ENCODE measurements around the gene BMP8B. TPM values are rescaled to one million over a fixed set of nuclear protein-coding genes. Genes with fewer than 3 reads are reported as not detected.

BMP8B gene
- total and polyA plus RNA-seq, 4 donors = 0.08 to 0.19 (median 0.18) TPM

- Histone ChIP-seq H3K27me3 (ENCODE audit: control insufficient read depth in 4 of 4, insufficient read depth in 4 of 4, low read length in 3 of 4) (no peaks in the 10 kb centered on the region), H3K4me3 (ENCODE audit: low read depth in 1 of 3, low read length in 3 of 3) (no peak overlapping the region), H3K9ac (ENCODE audit: low read depth in 1 of 2, low read length in 2 of 2) (no peak overlapping the region), H3K9me3 (ENCODE audit: control insufficient read depth in 4 of 4, low read length in 3 of 4) (no peaks in the 10 kb centered on the region), H3K36me3 (ENCODE audit: control insufficient read depth in 4 of 4, insufficient read depth in 3 of 4, low read depth in 1 of 4, low read length in 3 of 4) (peaks cover 5 to 46% (median 18%) of the 10 kb centered on the region in 4 donors), H3K27ac (ENCODE audit: low read depth in 1 of 2, low read length in 2 of 2) (no peak overlapping the region), H3K4me1 (ENCODE audit: control insufficient read depth in 4 of 4, insufficient read depth in 4 of 4, low read length in 3 of 4) (no peaks in the 10 kb centered on the region)
- TF ChIP-seq TAF1 (conservative IDR thresholded peaks at IDR 0.05) (no peak), FOXA1 (IDR thresholded peaks at IDR 0.05) (no peak), NR2F2 (IDR thresholded peaks at IDR 0.05) (no peak), YY1 (IDR thresholded peaks at IDR 0.05) (no peak), REST (IDR thresholded peaks at IDR 0.05) (no peak), ZBTB33 (IDR thresholded peaks at IDR 0.05) (no peak), RXRA (IDR thresholded peaks at IDR 0.05) (no peak), ATF3 (IDR thresholded peaks at IDR 0.05) (no peak)
- no peak for DNase-seq (ENCODE audit: low spot score)
Measured at GRCh38 chr1:39759436-39759726, 29.3 kb downstream of the BMP8B start.

GRCh38 chr1:39758556-39759435 lies 29.9 kb downstream of the BMP8B start:
- no peak for DNase-seq (ENCODE audit: low spot score)

More at GRCh38 chr1:39758556-39759435, 29.9 kb downstream of the BMP8B start:
- peaks cover 5 to 52% (median 20%) of the 10 kb centered on the region in 4 donors for H3K36me3 ChIP-seq (ENCODE audit: control insufficient read depth in 4 of 4, insufficient read depth in 3 of 4, low read depth in 1 of 4, low read length in 3 of 4)
- H3K4me3 ChIP-seq (ENCODE audit: low read depth in 1 of 3, low read length in 3 of 3) = no peak overlapping the region
- WGBS = 96% methylated on average over 16 of the region's 16 CpGs
- TF ChIP-seq HNF4G (IDR thresholded peaks at IDR 0.05) (no peak), REST (IDR thresholded peaks at IDR 0.05) (no peak), GABPA (IDR thresholded peaks at IDR 0.05 in 1 of 2, conservative IDR thresholded peaks at IDR 0.05 in 1 of 2) (no peak), MAX (IDR thresholded peaks at IDR 0.05) (no peak), YY1 (IDR thresholded peaks at IDR 0.05) (no peak), RXRA (IDR thresholded peaks at IDR 0.05) (no peak), FOXA2 (IDR thresholded peaks at IDR 0.05) (no peak), RAD21 (IDR thresholded peaks at IDR 0.05) (no peak)
- no peaks in the 10 kb centered on the region for H3K27me3 ChIP-seq (ENCODE audit: control insufficient read depth in 4 of 4, insufficient read depth in 4 of 4, low read length in 3 of 4)
- no peak overlapping the region for H3K27ac ChIP-seq (ENCODE audit: low read depth in 1 of 2, low read length in 2 of 2)
- no peaks in the 10 kb centered on the region for H3K4me1 ChIP-seq (ENCODE audit: control insufficient read depth in 4 of 4, insufficient read depth in 4 of 4, low read length in 3 of 4)
- H3K9me3 ChIP-seq (ENCODE audit: control insufficient read depth in 4 of 4, low read length in 3 of 4) = no peaks in the 10 kb centered on the region
- H3K9ac ChIP-seq (ENCODE audit: low read depth in 1 of 2, low read length in 2 of 2) = no peak overlapping the region

All from liver (tissue), 9 donors.